GM11168 (cell line): ENCODE results near the gene TMEM60.

ENCODE experiments used
- in situ Hi-C: fragments of 300-500 bp; cut with MboI; formaldehyde crosslinking; loops from one replicate; pipeline ENCODE4 v1.12.0; 2022; ENCODE audit warnings: low sequenced_read_pairs; ENCODE audit not compliant: unreplicated experiment

Gene TMEM60

DNA sequence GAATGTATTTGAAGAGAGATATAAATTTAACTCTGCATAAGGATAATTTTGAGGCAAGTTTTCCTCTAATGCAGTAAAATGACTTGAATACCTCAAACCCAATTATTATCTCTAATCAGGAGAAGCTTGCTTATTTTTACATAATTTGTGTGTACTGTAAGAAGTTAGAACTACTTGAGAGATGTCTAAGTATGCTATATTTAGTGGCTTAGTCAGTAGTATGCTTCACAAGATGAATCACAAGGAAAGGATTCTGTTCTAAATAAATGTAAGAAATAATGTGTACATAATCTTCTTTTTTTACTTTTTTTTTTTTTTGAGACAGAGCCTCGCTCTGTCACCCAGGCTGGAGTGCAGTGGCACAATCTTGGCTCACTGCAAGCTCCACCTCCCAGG, 14.1 kb upstream of the TMEM60 start:
- in situ Hi-C loops, result no loop called here

DNA sequence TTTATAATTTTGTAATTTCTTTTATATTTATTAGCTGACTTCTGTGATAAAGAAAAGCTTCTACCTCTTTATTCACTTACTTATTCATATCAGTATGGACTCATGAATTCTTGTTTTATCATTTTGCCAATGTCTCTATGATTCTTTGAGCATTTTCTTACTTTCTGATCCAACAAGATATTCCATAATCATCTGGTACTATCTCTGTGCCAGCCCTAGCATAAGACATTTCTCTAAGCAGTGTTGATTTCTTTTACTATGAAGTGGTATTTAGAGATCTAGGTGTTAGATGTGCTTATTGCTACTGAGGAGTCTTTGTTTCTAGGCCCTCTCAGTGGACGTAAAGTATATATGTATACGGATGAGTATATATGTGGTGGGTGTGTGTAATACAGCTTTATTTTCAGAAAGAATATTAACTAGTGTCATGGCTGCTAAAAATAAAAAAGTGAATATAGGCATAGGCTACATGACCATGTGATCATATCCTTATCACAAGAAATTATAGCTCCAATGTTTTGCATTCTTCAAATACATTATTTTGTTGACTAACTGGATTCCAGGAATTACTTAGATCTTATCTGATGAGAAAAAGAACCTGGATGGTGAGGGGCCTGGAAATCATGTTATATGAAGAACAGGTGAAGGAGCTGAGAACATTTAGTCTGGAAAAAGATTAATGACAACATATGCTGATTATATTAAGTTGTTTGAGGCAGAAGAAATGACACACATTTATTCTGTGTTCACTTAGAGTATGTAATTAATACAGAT, 13.5 kb upstream of the TMEM60 start:
- in situ Hi-C loops, result no loop called here

DNA sequence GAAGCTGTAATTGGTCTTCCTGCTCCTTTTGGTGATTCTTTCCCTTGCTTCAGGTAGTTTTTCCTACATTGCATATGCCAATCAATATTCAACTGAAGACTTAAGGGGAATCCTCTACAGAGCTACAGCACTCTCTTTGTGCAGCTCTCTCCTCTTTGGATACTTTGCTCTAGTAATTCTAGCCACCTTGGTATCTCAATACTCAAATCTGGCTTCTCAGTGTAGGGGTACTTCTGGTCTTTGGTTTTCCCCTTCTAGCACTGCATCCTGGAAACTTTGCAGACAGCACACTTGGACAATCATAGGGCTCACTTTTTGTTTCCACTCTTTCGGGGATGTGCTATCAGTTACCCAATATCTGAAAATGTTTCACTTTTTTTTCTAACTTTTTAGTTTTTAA, 10.3 kb upstream of the TMEM60 start:
- in situ Hi-C loops, result no loop called here

GRCh38 chr7:77806425-77806824, 8.2 kb upstream of the TMEM60 start:
- in situ Hi-C loops, result no loop called here

DNA sequence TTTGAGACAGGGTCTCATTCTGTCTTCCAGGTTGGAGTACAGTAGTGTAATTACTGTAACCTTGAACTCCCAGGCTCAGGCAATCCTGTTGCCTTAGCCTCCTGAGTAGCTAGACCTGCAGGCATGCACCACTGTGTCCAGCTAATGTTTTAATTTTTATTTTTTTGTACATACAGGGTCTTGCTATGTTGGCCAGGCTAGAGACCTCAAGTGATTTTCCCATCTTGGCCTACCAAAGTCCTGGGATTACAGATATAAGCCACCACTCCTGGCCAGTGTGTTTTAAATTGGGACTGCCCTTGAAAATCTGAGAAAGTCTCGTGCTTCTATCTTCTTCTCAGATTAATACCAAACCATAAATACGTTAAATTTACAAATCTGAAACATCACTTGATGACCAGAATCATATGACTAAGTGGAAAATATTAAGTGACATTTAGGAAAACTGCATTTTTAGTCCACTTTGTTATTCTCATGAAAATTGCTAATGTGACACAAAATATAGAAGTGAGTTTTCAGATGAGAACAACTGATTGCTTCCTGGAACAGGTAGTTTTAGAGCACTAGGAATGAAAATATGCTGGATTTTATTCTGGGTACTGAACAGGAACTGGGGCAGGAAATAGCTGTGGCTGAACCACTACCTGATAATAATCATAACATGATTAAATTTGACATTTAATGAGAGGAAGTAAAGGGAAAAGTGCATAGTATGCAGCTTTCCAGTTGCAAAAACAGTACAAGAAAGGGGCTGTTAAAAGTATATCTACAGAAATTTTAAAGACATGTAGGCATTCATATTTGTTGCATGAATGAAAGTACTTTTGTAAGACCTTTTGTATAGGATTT, 4.5 kb upstream of the TMEM60 start:
- in situ Hi-C loops, result no loop called here

DNA sequence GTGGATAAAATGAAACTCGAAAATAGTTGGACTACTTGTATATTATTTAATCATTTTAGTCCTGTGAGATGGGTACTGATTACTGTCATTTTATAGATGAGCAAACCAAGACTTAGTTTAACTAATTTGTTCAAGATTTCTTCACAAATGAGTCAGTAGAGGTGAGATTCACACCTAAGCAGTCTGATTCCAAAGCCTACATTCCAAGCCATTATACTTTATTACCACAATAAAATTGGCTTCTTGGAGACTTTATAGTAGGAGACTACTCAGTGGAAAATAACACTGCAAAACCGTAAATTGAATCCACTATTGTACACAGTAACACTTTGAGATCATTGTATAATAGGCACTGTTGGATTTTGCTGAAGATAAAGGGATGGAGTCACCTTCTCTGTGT, 2.5 kb upstream of the TMEM60 start:
- in situ Hi-C loops, result no loop called here

DNA sequence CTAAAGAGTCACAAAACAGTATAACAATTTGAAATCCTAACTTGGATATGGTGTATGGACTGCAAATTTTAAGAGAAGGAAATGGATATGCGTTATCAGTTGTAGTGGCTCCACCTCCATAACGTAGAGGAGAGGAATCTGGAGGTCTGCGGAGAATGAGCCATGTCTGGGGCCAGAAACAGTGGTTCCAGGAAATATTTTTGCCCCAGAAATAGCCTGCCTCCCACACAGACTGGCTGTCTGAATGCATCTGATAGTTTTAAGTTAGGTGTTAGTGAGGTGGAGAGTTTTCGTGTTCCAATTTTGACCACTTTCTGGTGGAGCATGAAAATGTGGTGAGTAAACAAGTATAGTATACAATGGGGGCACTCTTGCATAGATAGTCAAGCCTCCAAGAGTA, 1.9 kb upstream of the TMEM60 start:
- in situ Hi-C loops, result no loop called here

DNA sequence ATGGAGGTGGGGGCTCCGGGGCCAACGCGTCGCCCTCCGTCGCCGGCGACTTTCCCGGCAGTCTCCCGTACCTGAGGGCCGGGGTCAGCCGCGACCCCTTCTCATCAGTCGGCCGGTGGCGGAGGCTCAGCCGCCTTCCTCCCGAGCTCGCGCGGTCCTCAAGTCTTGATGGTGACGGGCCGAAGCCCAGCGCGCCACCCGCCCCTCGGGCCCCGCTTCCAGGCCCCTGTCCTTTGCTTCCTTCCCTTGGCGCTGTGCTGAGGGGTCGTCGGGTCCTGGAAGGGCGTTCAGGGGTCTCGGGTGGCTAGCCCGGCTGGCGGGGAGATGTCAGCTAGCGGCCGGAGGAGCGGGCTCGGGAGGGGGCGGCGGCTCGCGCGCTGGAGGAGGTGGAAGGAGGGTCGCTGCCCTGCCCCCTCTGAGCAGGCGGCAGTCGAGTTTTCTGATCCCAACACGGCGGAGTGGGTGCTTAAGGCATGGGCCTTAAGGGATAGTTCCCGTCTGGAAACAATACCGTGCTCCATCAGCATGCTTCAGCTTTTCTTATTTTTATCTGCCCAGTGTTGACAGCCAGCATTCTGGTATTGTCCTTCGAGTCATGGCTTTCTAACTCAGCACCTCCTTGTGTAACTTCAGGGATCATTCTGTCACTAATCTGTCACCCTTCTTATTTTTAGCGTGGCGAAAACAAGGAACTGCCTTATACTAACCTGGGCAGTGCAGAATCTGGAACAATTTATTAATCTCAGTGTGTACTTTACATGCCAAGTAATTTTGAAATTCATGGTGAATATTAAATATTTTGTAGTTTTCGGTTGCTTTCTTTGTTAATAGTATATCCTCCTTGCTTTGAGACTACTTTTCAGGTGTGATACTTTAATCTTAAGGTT, 1.1 kb upstream of the TMEM60 start:
- in situ Hi-C loops, result no loop called here

DNA sequence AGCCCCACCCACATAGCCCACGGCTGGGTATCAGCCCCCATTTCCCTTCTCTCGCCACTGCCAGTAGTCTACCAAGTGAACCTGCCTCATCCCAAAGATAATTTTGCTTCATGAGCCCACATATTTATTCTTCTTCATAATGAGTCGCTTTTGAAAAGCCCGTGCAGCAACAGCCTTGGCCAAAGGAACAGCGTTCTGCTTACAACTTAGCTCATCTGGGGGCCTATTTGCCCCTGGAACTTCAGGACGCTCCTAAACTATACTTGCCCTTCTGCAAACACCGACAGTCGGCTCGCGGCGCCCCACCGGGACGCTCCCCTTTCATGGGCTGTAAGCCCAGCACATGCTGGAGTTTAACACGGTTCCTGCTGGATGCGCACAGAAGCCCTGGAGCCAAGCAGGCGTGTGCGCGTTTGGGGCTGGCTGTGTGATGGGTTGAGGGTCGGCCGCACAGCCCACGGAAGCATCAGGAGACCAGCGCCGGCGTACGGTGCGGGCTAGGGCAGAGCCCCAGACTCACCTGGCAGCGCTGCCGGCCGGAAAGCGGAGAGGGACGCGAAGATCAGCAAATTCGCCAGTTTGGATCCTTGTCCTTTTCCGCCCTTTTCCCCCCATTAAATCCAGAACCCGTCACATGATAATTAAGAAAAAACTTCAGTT, 370 bp downstream of the TMEM60 start:
- in situ Hi-C loops, result no loop called here

- in situ Hi-C loops, result no loop called here
Observed at GRCh38 chr7:77796960-77797359, 1.3 kb downstream of the TMEM60 start.

DNA sequence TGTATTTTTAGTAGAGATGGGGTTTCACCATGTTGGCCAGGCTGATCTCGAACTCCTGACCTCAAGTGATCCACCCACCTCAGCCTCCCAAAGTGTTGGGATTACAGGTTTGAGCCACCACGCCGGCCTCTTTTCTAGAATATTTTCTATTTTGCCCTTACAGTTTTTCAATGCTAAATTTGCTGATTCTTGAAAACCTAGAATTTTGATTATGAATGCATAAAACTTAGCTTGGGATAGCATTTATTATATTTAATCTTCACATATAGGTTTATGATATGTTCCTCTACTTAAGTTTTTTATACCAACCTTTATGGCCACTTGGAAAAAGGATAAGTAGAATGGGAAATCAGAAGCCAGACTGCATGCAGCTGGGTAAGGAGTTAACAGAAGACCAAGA, 2.1 kb downstream of the TMEM60 start:
- in situ Hi-C loops, result no loop called here

DNA sequence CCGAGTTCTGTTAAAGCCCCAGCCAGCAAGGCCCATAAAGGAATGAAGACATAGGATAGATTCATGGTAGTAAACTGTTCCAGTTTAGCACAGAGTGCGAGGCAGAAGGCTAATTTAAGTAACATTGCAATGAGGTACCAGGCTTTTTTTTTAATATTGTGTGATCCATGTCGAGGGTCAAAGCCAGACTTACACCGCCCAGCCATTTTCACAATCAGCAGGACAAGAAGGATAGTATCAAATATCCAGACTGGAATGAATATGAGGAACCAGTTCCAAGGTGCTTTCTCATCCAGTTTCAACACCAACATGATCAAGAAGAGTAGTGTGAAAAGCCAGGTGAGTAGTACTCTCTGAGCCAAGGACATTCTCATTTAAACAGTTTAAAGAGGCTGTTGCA, 4.2 kb downstream of the TMEM60 start:
- in situ Hi-C loops, result no loop called here

- in situ Hi-C loops, result no loop called here
Observed at GRCh38 chr7:77791956-77792355, 6.3 kb downstream of the TMEM60 start.

DNA sequence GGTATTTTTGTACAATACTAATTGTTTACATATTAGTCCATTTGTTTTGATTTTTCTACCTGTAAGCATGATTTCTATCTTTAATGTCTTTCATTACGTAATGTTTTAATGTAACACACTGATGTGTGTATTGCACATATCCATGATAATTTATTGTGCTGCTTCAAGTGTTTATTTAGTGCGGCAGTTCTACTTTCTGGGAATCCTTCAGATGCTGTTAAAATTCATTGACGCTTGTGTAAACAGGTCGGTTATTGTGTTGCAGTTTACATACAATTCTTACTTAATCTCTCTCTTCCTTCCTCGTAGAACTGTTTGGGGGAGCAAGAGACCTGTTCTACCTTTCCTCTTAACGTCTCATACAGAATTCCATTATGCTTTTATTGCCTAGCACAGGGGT, 6.9 kb downstream of the TMEM60 start:
- in situ Hi-C loops, result no loop called here

GRCh38 chr7:77788327-77788902, 9.8 kb downstream of the TMEM60 start:
- in situ Hi-C loops, result loop anchor here (10.0 kb wide), 1 partner anchor 126 kb away; no protein-coding TSS in a partner anchor

DNA sequence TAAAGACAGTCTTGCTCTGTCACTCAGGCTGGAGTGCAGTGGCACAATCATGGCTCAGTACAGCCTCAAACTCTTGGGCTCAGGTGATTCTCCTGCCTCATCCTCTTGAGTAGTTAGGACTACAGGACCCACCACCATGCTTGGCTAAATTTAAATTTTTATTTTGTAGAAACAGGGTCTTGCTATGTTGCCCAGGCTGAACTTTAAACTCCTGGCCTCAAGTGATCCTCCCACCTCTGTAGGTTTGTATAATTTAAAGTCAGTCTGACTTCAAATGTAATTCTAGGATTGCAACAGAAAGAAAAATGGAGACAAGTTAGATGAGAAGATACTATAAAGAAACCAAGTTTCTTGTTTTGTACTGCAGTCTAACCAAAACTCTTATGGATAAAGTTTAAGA, 11.5 kb downstream of the TMEM60 start:
- in situ Hi-C loops, result loop anchor here (10.0 kb wide), 1 partner anchor 128 kb away; no protein-coding TSS in a partner anchor

GRCh38 chr7:77786018-77786417, 12.2 kb downstream of the TMEM60 start:
- in situ Hi-C loops, result loop anchor here (10.0 kb wide), 1 partner anchor 129 kb away; no protein-coding TSS in a partner anchor

- in situ Hi-C loops, result loop anchor here (10.0 kb wide), 1 partner anchor 130 kb away; no protein-coding TSS in a partner anchor
Observed at GRCh38 chr7:77784426-77784825, 13.8 kb downstream of the TMEM60 start.

DNA sequence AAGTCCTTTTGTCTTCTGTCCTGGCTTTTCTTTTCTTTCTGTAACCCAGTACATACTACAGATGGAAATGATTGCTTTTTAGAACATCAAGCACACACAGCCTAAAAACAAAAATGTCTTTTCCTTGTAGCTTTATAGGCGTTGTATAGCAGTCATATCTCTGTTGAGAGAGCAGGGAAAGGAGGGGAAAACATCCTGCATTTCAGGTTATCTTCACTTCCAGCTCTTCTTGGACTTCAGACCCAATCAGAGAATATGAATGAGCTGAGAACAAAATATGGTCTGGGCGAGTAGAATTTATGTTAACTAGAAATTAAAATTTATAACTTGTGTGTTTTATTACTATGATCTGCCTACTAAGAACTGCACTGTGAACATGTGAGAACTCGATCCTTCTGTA, 14.7 kb downstream of the TMEM60 start:
- in situ Hi-C loops, result loop anchor here (10.0 kb wide), 1 partner anchor 131 kb away; no protein-coding TSS in a partner anchor
